HEK293T (cell line): Measurements from ENCODE around the gene PET117.

ENCODE experiments used
- ARNT ChIP-seq: fragments of 450-650 bp; IDR thresholded peaks from 2 replicates; pipeline ENCODE4 v1.6.1; 2017; ENCODE audit warnings: mild to moderate bottlenecking
- BHLHE40 ChIP-seq: fragments of 450-650 bp; IDR thresholded peaks from 2 replicates; pipeline ENCODE4 v1.6.1; 2016; ENCODE audit warnings: mild to moderate bottlenecking, moderate library complexity, borderline replicate concordance
- ELF4 ChIP-seq: fragments of 450-650 bp; IDR thresholded peaks from 2 replicates; pipeline ENCODE4 v1.6.1; 2017; ENCODE audit warnings: antibody characterized with exemption
- FOXA1 ChIP-seq: fragments of 450-650 bp; IDR thresholded peaks from 2 replicates; pipeline ENCODE4 v1.6.1; 2016; ENCODE audit warnings: mild to moderate bottlenecking
- FOXK2 ChIP-seq: fragments of 450-650 bp; IDR thresholded peaks from 2 replicates; pipeline ENCODE4 v1.6.1; 2016; ENCODE audit warnings: mild to moderate bottlenecking
- FOXM1 ChIP-seq: fragments of 450-650 bp; IDR thresholded peaks from 2 replicates; pipeline ENCODE4 v1.6.1; 2017; ENCODE audit warnings: mild to moderate bottlenecking, borderline replicate concordance
- HDGF ChIP-seq: fragments of 450-650 bp; IDR thresholded peaks from 2 replicates; pipeline ENCODE4 v1.6.1; 2017; ENCODE audit warnings: antibody characterized with exemption, borderline replicate concordance
- L3MBTL2 ChIP-seq: fragments of 450-650 bp; conservative IDR thresholded peaks from 2 replicates; pipeline ENCODE4 v1.6.1; 2016; ENCODE audit warnings: mild to moderate bottlenecking
- NFRKB ChIP-seq: fragments of 450-650 bp; IDR thresholded peaks from 2 replicates; pipeline ENCODE4 v1.6.1; 2016; ENCODE audit warnings: mild to moderate bottlenecking, moderate library complexity
- PKNOX1 ChIP-seq: fragments of 450-650 bp; IDR thresholded peaks from 2 replicates; pipeline ENCODE4 v1.6.1; 2016
- SP1 ChIP-seq: fragments of 450-650 bp; IDR thresholded peaks from 2 replicates; pipeline ENCODE4 v1.6.1; 2017
- SUZ12 ChIP-seq: fragments of 450-650 bp; IDR thresholded peaks from 2 replicates; pipeline ENCODE4 v1.6.1; 2016; ENCODE audit warnings: mild to moderate bottlenecking

GRCh38 chr20:18092890-18093289 lies 44.8 kb upstream of the PET117 start:
- TF ChIP-seq ARNT (no peak), SUZ12 (no peak), PKNOX1 (no peak), ELF4 (no peak), FOXM1 (no peak), SP1 (no peak), BHLHE40 (no peak), HDGF (no peak), FOXK2 (no peak), NFRKB (no peak), FOXA1 (no peak), L3MBTL2 (no peak)
